Right lobe of liver (tissue), 4 donors: ENCODE measurements around the gene CDR2L.

Experiments used
- POLR2A ChIP-seq: fragments of 450-650 bp; IDR thresholded peaks from one replicate; pipeline ENCODE4 v1.6.1; 2017; ENCODE audit warnings: antibody characterized with exemption, mild to moderate bottlenecking
- TF ChIP-seq, protein P1 (sequence below), 4 donors: fragments of 200-600 bp in 3 of 4; fragments of 450-650 bp in 1 of 4; IDR thresholded peaks; one replicate each; pipeline versions ENCODE4 v1.5.1 to v1.8.0; 2016 to 2022; ENCODE audit warnings: antibody characterized with exemption in 4 of 4, mild to moderate bottlenecking in 2 of 4
- donor health status: DM: no; HTN: no; CAD: no.
- donor health status: DM: no; HTN: no; CAD: no.
- donor health status: DM: no; HTN: yes; CAD: no.

DNA sequence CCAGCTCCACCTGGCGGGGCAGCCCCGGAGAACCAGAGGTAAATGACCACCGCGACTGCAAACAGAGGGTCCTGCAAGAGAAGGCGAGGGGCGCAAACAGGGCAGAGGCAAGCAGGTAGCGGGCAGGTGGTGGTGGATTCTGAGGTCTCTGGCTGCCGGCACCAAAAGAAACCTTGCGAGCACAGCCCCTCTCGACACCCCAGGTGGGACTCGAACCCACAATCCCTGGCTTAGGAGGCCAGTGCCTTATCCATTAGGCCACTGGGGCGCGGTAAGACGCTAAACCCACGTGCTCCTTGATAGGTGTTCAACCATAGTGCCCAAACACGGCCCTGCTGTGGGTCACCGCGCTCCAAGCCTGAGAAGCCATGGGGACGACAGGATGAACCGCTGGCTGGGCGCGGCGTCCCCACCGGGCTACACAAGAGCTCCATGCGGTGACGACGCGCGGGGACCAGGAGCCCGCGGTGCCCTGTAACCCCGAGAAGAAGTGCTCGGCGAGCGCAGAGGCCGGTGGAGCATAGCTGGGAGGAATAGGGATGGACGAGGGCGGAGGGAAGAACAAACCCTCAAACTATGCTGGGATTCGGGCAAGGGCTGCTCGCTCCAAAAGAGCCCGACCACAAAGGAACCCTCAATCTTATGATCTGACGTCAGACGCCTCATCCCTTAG, 46.9 kb downstream of the CDR2L start:
- TF ChIP-seq, protein P1, sequence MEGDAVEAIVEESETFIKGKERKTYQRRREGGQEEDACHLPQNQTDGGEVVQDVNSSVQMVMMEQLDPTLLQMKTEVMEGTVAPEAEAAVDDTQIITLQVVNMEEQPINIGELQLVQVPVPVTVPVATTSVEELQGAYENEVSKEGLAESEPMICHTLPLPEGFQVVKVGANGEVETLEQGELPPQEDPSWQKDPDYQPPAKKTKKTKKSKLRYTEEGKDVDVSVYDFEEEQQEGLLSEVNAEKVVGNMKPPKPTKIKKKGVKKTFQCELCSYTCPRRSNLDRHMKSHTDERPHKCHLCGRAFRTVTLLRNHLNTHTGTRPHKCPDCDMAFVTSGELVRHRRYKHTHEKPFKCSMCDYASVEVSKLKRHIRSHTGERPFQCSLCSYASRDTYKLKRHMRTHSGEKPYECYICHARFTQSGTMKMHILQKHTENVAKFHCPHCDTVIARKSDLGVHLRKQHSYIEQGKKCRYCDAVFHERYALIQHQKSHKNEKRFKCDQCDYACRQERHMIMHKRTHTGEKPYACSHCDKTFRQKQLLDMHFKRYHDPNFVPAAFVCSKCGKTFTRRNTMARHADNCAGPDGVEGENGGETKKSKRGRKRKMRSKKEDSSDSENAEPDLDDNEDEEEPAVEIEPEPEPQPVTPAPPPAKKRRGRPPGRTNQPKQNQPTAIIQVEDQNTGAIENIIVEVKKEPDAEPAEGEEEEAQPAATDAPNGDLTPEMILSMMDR (IDR thresholded peaks at IDR 0.05): no peak
- TF ChIP-seq POLR2A: no peak
